Measurements from ENCODE around the gene ITPRID1. TPM values are rescaled to one million over a fixed set of nuclear protein-coding genes. Genes with fewer than 3 reads are reported as not detected.
"Not testable (repeated sequence)": the region's sequence is repeated elsewhere in the genome, so short reads cannot be mapped to it uniquely, and the experiment has no call there.

The ITPRID1 gene
- not detected for total RNA-seq

DNA sequence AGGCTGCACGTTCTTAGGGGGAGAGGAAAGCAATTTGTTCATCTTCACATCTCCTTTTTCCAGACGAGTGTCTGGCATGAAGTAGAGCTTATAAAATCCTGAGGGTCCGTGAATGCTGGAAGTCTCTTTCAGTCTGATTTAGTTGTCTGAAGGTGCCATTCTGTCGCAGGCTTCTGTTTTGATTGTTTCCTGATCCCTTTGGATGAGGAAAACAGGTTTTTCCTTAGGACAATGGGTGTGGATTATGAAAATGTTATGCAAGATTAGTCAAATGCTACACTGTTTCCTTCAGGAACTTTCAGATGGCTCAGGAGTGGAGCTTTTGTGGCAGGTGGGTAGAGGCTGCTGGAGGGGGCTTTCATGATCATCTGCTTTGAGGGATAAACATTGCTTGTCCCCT lies at the start of gene ITPRID1:
Gene ITPRID1 (plus strand): TSS at position 301 of the 400 bp plus-strand sequence. CDS start 38,935 bp downstream, outside the sequence.
- Mint-ChIP-seq H3K9me3 (peaks cover 20% of the 10 kb centered on the region), H3K4me3 (no peak within 1 kb of the TSS), H3K27me3 (ENCODE audit: low read depth) (no peaks in the 10 kb centered on the region), H3K27ac (no peak within 1 kb of the TSS), H3K4me1 (ENCODE audit: low read depth) (no peaks in the 10 kb centered on the region), H3K36me3 (ENCODE audit: low read depth) (no peaks in the 10 kb centered on the region)
- intact Hi-C loops (cut with micrococcal nuclease): no loop called here
- CTCF ChIA-PET: no interaction called here
- no peak for DNase-seq

DNA sequence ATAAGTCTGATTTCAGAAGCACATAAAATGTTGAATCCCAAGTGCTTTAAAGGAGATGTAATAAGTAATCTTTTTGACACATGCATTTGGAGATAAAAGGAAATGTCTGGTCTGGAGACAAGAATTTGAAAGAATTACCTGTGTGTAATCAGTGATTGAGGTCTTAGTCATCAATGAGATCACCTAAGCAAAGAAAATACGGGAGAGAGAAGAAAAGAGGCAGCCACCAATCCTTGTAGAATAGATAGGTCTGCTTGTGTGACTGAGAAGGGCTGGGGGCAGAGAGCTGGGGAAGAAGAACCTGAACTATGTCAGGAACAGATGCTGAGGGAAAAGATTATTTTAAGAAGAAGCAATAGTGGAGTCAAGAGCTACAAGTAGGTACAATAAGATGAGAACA lies 49.3 kb upstream of the ITPRID1 start:
- intact Hi-C loops (cut with micrococcal nuclease): no loop called here
- Mint-ChIP-seq H3K4me3 (no peak overlapping the region), H3K36me3 (ENCODE audit: low read depth) (no peaks in the 10 kb centered on the region), H3K4me1 (ENCODE audit: low read depth) (no peaks in the 10 kb centered on the region), H3K27ac (no peak overlapping the region), H3K27me3 (ENCODE audit: low read depth) (no peaks in the 10 kb centered on the region), H3K9me3 (no peaks in the 10 kb centered on the region)
- CTCF ChIA-PET: no interaction called here
- no peak for DNase-seq

DNA sequence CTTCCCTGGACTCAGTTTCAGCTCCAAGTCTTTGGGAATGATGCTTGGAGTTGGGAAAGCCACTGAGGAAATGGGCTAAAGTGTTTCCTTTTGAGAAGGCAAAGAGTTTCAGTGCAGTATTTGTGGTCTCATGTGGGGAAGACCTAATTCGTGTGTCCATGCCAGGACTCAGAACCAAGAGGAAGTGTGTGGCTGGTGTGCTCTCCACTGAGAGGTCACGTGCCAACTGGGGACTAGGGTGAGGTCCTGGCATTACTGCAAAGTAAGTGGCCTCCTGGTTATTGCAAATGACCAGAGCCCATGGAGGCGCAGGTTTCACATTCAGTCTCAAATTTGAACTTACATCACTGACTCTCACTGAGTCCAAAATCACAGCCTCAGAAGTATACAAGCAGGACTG lies 48.6 kb upstream of the ITPRID1 start:
- H3K4me1 Mint-ChIP-seq (ENCODE audit: low read depth): no peaks in the 10 kb centered on the region
- intact Hi-C loops (cut with micrococcal nuclease): no loop called here
- CTCF ChIA-PET: no interaction called here
- no peaks in the 10 kb centered on the region for H3K36me3 Mint-ChIP-seq (ENCODE audit: low read depth)
- no peaks in the 10 kb centered on the region for H3K27me3 Mint-ChIP-seq (ENCODE audit: low read depth)
- H3K27ac Mint-ChIP-seq: no peak overlapping the region
- no peak for DNase-seq
- no peaks in the 10 kb centered on the region for H3K9me3 Mint-ChIP-seq
- H3K4me3 Mint-ChIP-seq: no peak overlapping the region

DNA sequence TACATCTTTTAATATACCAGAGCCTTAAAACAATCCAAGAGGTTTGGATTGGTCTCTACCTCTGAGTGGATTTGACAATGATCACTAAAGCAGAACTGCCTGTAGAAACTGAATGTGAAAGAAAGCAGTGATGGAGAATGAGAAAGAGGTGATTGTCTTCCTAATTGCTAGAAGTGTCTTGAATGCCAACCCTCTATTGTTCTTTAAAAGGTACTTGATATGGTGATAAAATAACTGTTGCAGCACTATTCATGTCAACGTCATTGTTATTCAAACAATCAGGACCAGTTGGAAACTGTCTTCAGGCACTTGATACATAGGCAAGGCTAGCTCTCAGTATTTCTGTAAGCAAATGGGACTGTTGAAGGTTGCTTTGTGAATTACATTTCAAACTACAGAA lies 47.9 kb upstream of the ITPRID1 start:
- intact Hi-C loops (cut with micrococcal nuclease): no loop called here

DNA sequence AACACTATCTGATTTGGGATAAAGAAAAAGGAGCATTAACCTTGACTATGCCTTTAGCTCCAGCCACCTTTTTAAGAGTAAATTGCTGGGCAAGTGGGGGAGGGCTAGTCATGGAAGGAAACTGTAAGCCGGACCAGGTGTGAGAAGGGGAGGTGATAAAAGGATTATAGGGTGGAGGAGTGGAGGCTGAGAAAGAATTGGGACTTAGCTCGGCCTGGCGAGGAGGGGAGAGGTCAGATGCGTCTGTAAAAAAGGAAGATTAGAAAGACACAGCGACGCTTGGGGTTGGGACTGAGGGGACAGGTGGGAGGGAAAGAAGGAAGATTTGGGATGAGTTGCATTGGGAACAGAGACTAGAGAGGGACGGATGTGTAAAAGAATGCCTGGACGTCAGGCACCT lies 43.0 kb upstream of the ITPRID1 start:
- CTCF ChIA-PET; intact Hi-C loops (cut with micrococcal nuclease); H3K4me3 Mint-ChIP-seq; DNase-seq; H3K9me3 Mint-ChIP-seq; H3K27me3 Mint-ChIP-seq (ENCODE audit: low read depth); H3K27ac Mint-ChIP-seq; H3K36me3 Mint-ChIP-seq (ENCODE audit: low read depth); H3K4me1 Mint-ChIP-seq (ENCODE audit: low read depth): not testable (repeated sequence)

More for the DNA sequence above, 47.9 kb upstream of the ITPRID1 start:
- Mint-ChIP-seq H3K4me1 (ENCODE audit: low read depth) (no peaks in the 10 kb centered on the region), H3K4me3 (no peak overlapping the region), H3K36me3 (ENCODE audit: low read depth) (no peaks in the 10 kb centered on the region), H3K27me3 (ENCODE audit: low read depth) (no peaks in the 10 kb centered on the region), H3K27ac (no peak overlapping the region), H3K9me3 (no peaks in the 10 kb centered on the region)
- no peak for DNase-seq
- CTCF ChIA-PET: interaction anchor here (0.8 kb wide), 1 partner anchor 23 kb away, joined by 5 read pairs; no protein-coding TSS in a partner anchor

DNA sequence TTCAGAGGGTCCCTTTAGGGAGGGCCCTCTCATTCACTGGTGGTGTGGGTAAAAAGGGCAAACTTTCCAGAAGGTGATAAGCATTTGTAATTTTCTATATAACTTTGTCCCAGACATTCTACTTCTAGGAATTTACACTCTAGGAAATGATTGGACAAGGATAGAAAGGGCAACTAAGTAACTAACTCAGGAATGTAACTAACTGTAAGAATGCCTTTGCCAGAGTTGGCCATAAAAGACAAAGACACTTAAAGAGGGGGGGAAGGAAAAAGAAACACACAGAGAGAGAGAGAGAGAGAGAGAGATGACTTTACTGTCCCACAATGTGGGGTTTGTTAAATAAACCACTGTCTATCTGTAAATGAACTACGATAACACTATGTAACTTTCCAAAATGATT lies 38.5 kb upstream of the ITPRID1 start:
- Mint-ChIP-seq H3K9me3 (no peaks in the 10 kb centered on the region), H3K27me3 (ENCODE audit: low read depth) (no peaks in the 10 kb centered on the region)

DNA sequence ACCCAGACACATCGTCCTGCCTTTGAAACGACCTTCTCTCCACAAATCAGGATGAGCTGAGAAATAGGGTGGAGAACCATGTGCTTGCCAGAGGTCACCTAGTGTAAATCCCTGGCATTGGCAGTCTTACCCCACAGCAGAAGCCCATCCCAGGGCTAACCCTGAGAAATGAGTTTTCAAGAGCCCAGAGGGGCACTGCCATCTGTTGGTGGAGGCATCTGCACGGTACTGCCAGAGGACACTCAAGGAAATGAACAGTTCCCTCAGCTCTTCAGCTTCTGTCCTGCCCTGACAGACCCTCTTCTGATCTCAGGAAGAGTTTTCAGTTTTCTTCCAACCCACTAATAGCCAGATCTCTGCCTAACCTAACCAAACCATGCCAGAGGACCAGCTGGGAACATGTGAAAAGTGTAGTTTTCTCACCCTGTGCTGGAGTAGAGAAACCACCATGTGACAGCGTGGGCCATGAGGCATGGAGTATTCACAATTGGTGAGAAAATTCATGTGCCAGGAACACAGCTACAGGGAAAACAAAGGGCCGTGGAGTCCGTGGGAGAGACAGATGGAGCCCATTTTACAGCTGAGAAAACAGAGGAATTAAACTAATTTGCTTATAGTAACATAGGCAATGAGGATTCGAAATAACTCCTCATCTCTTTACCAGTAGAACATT lies 37.7 kb upstream of the ITPRID1 start:
- Mint-ChIP-seq H3K9me3 (no peaks in the 10 kb centered on the region), H3K4me3 (no peak overlapping the region), H3K36me3 (ENCODE audit: low read depth) (no peaks in the 10 kb centered on the region), H3K4me1 (ENCODE audit: low read depth) (no peaks in the 10 kb centered on the region), H3K27me3 (ENCODE audit: low read depth) (no peaks in the 10 kb centered on the region), H3K27ac (no peak overlapping the region)
- DNase-seq: no peak
- intact Hi-C loops (cut with micrococcal nuclease): no loop called here
- CTCF ChIA-PET: no interaction called here

More for the DNA sequence above, 38.5 kb upstream of the ITPRID1 start:
- intact Hi-C loops (cut with micrococcal nuclease): no loop called here
- no peak overlapping the region for H3K4me3 Mint-ChIP-seq
- H3K4me1 Mint-ChIP-seq (ENCODE audit: low read depth): no peaks in the 10 kb centered on the region
- no peak overlapping the region for H3K27ac Mint-ChIP-seq
- no peaks in the 10 kb centered on the region for H3K36me3 Mint-ChIP-seq (ENCODE audit: low read depth)
- no peak for DNase-seq
- CTCF ChIA-PET: no interaction called here

DNA sequence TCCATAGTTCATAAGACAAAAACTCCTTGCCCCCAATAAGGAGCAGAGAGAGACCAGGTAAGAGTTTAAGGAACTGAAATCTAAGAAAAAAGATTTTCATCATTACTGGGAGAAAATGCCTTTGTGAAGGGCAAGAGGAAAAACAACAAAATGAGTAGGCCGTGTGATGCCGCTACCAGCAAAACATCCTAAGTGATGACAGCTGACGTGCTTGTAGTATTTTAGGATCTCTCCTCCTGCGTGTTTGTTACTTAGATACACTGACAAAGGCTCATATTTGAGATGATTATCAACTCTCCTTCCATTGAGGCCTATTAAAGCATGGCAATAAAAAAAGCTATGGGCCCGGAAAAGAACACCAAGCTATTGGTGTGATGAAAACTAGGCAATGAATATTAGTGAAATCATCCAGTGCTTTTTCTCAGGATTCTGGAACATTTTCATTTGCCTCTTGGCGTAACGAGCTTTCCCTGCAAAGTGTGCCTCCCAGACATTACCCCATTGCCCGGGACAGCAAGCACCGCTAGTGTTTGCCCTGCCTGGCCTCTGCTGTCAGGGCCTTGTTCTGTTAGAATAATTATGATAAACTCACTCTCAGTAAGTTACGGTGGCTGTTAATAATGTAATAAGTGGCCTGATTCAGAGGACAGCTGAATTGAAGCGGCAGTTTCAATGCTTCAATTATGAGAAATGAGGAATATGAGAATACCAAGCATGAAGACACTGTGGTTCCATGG lies 36.8 kb upstream of the ITPRID1 start:
- H3K4me1 Mint-ChIP-seq (ENCODE audit: low read depth): no peaks in the 10 kb centered on the region
- intact Hi-C loops (cut with micrococcal nuclease): no loop called here
- DNase-seq: no peak
- H3K27ac Mint-ChIP-seq: no peak overlapping the region
- CTCF ChIA-PET: no interaction called here
- no peaks in the 10 kb centered on the region for H3K36me3 Mint-ChIP-seq (ENCODE audit: low read depth)
- H3K9me3 Mint-ChIP-seq: peaks cover 2% of the 10 kb centered on the region
- H3K4me3 Mint-ChIP-seq: no peak overlapping the region
- H3K27me3 Mint-ChIP-seq (ENCODE audit: low read depth): no peaks in the 10 kb centered on the region

DNA sequence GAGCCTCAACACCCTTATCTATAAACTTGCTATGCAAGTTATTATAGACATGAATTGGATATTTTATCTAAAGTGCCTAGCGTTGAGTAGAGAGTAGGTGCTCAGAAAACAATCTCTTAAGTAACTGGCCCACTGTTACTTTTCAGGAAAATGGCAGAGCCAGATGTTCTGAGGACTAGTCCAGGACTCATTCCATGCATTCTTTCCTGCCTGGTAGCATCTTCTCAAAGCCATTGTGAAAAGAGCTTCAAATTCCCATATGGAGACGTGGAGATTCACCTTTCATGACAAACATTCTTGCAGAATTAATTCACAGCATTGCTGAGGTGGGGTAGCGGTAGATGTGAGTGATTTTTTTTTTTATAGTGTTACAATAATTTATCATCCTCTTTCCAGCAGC lies 35.9 kb upstream of the ITPRID1 start:
- H3K9me3 Mint-ChIP-seq: peaks cover 2% of the 10 kb centered on the region
- H3K27ac Mint-ChIP-seq: no peak overlapping the region
- intact Hi-C loops (cut with micrococcal nuclease): no loop called here
- no peak overlapping the region for H3K4me3 Mint-ChIP-seq
- CTCF ChIA-PET: no interaction called here
- DNase-seq: no peak
- H3K36me3 Mint-ChIP-seq (ENCODE audit: low read depth): no peaks in the 10 kb centered on the region
- no peaks in the 10 kb centered on the region for H3K27me3 Mint-ChIP-seq (ENCODE audit: low read depth)
- no peaks in the 10 kb centered on the region for H3K4me1 Mint-ChIP-seq (ENCODE audit: low read depth)

DNA sequence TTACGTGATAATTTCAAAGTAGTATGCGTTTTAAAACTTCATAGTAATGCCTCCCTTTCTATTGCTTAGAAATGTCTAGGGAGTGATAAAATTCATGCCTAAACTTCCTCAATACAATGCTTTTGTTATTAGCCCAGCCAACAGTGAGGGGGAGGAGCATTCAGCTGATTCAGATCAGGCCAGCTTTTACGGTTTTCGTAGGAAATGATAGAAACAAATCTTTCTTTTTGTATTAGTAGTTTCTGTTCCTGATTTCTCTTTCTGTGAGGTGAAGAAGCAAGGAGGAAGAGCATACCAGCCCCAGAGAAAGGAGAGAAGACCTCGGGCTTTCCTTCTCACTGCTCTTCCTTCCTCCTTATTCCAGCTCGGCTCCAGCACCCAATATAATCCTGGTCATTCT lies 35.2 kb upstream of the ITPRID1 start:
- CTCF ChIA-PET: no interaction called here

DNA sequence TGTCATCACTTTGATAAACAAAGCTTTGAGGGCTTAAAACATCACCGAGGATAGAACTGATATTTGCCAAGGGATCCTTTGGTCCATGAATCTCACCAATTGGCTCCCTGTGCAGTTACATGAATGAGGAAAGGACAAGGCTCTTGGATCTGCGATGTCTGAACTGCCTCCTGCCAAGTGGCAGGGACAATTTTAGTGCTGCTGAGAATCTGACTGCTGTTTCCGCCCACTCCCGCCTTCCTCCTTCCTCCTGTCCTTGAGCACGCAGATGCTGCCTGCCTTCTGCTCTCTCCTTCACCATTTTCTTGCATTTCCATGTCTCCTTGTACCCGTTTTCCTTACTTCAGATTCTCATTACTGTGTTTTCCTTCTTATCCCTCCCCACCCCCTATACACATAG lies 26.8 kb upstream of the ITPRID1 start:
- DNase-seq: no peak
- CTCF ChIA-PET: interaction anchor here (1.6 kb wide), 1 partner anchor 353 kb away, joined by 5 read pairs; no protein-coding TSS in a partner anchor
- intact Hi-C loops (cut with micrococcal nuclease): no loop called here
- Mint-ChIP-seq H3K4me1 (ENCODE audit: low read depth) (no peaks in the 10 kb centered on the region), H3K36me3 (ENCODE audit: low read depth) (no peaks in the 10 kb centered on the region), H3K4me3 (no peak overlapping the region), H3K9me3 (no peaks in the 10 kb centered on the region), H3K27me3 (ENCODE audit: low read depth) (no peaks in the 10 kb centered on the region), H3K27ac (no peak overlapping the region)

More for the DNA sequence above, 35.2 kb upstream of the ITPRID1 start:
- Mint-ChIP-seq H3K4me1 (ENCODE audit: low read depth) (no peaks in the 10 kb centered on the region), H3K27me3 (ENCODE audit: low read depth) (no peaks in the 10 kb centered on the region), H3K4me3 (no peak overlapping the region), H3K36me3 (ENCODE audit: low read depth) (no peaks in the 10 kb centered on the region), H3K27ac (no peak overlapping the region), H3K9me3 (peaks cover 2% of the 10 kb centered on the region)
- no peak for DNase-seq
- intact Hi-C loops (cut with micrococcal nuclease): no loop called here

DNA sequence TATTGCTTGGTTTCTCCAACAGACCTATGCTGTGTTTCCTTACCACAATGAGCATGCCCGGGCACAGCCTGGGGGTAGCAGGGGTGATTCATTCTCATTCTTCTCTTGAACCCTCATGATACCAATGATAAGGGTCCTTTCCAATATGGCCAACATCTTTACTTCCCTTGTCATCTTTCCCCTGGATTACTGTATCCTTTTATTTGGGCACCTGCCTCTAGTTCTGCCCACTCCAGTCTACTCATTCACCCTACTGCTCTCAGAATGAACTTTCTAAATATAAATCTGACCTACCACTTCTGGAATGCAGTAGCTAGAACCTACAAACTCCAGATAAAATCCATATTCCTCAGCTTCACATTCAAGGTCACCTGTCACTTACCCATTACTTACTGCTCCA lies 26.4 kb upstream of the ITPRID1 start:
- Mint-ChIP-seq H3K27me3 (ENCODE audit: low read depth) (no peaks in the 10 kb centered on the region), H3K4me1 (ENCODE audit: low read depth) (no peaks in the 10 kb centered on the region), H3K4me3 (no peak overlapping the region), H3K27ac (no peak overlapping the region), H3K36me3 (ENCODE audit: low read depth) (no peaks in the 10 kb centered on the region), H3K9me3 (no peaks in the 10 kb centered on the region)
- CTCF ChIA-PET: interaction anchor here (1.6 kb wide), 1 partner anchor 353 kb away, joined by 5 read pairs; no protein-coding TSS in a partner anchor
- intact Hi-C loops (cut with micrococcal nuclease): no loop called here
- DNase-seq: no peak

Data from activated naive CD4-positive, alpha-beta T cell treated with anti-CD3 and anti-CD28 coated beads for 36 hours (primary cell).